Fibroblast of skin of scalp (primary cell): Measurements from ENCODE around the gene NDUFS2.
A peak's percentile ranks its signal among the peaks of the same experiment; 100 is the strongest.

Source experiments
- DNase-seq: peaks from one replicate; pipeline ENCODE4 v3.0.0-alpha.2; 2013

NDUFS2 gene

GRCh38 chr1:161196521-161197451 is 5.4 kb upstream of the NDUFS2 start:
- peak; percentile 94 for DNase-seq

GRCh38 chr1:161197560-161198193 is 4.5 kb upstream of the NDUFS2 start:
- DNase-seq, result no peak

GRCh38 chr1:161198194-161198896 is 3.8 kb upstream of the NDUFS2 start:
- peak; percentile 47 for DNase-seq

GRCh38 chr1:161198897-161199431 is 3.2 kb upstream of the NDUFS2 start, which contains the start of gene ADAMTS4:
Gene ADAMTS4 (minus strand): TSS chr1:161199054. CDS start chr1:161198627, 427 bp downstream.
- DNase-seq, result peak; percentile 99

- DNase-seq, result peak; percentile 21
Observed at GRCh38 chr1:161199506-161200139, 2.5 kb upstream of the NDUFS2 start.

- DNase-seq, result no peak
Observed at GRCh38 chr1:161200421-161200991, 1.7 kb upstream of the NDUFS2 start.

GRCh38 chr1:161200992-161201835 is 953 bp upstream of the NDUFS2 start:
- peak; percentile 47 for DNase-seq

- DNase-seq, result no peak
Observed at GRCh38 chr1:161206411-161207140, 4.4 kb downstream of the NDUFS2 start.

GRCh38 chr1:161207173-161207572 is 5.0 kb downstream of the NDUFS2 start:
- no peak for DNase-seq

GRCh38 chr1:161209790-161210409 is 7.7 kb downstream of the NDUFS2 start:
- DNase-seq, result peak; percentile 73

GRCh38 chr1:161214369-161214768 is 12.2 kb downstream of the NDUFS2 start:
- no peak for DNase-seq

- DNase-seq, result no peak
Observed at GRCh38 chr1:161215076-161215475, 12.9 kb downstream of the NDUFS2 start, which contains the start of gene FCER1G. Gene FCER1G (plus strand): TSS chr1:161215295. CDS start chr1:161215322, 27 bp downstream.

GRCh38 chr1:161216945-161217712 is 15.0 kb downstream of the NDUFS2 start:
- peak; percentile 47 for DNase-seq

GRCh38 chr1:161217831-161218230 is 15.7 kb downstream of the NDUFS2 start:
- no peak for DNase-seq

GRCh38 chr1:161218301-161219077 is 16.3 kb downstream of the NDUFS2 start:
- no peak for DNase-seq

GRCh38 chr1:161219078-161219892 is 17.1 kb downstream of the NDUFS2 start:
- DNase-seq, result no peak

- DNase-seq, result no peak
Observed at GRCh38 chr1:161220002-161220401, 17.8 kb downstream of the NDUFS2 start.
